ENCODE data around the gene TBC1D17.

DNA sequence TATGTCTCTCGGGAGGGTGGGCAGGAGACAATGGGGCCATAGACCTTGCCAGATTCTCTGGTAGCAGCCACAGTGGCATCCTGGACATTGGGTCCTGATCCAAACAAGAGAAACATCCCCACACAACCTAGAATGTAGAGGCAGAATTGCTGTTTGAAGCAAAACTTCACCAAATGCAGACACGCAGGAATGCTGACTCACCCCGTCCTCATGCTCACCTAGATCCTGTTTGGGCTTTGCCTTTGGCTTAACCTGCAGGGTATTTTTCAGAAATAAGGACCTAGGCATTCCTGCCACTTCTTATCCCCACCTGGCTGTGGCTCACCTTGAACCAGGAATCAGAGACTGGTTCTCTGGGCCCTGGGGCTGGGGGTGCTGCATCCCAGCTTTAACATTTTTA, 7.3 kb downstream of the TBC1D17 start:
- no peak for TF ChIP-seq EZH2 (IDR thresholded peaks at IDR 0.05; ENCODE audit: borderline replicate concordance, insufficient read depth, low read length, poor library complexity, severe bottlenecking)
- no peak for TF ChIP-seq CTCF (IDR thresholded peaks at IDR 0.05; ENCODE audit: poor library complexity, severe bottlenecking)
- no peak for TF ChIP-seq EP300 (conservative IDR thresholded peaks at IDR 0.05; ENCODE audit: poor library complexity, severe bottlenecking)
- TF ChIP-seq TAF1 (IDR thresholded peaks at IDR 0.05; ENCODE audit: low read depth), result no peak
- TF ChIP-seq SMC3 (conservative IDR thresholded peaks at IDR 0.05; ENCODE audit: poor library complexity), result no peak

All from neural cell (in vitro differentiated cells).